ENCODE measurements around the gene SETX.

The SETX gene

GRCh38 chr9:132241840-132242620, 112.8 kb downstream of the SETX start (continued):
- TF ChIP-seq POU6F1 (CRISPR knock-in tag; IDR thresholded peaks at IDR 0.05; ENCODE audit: borderline replicate concordance, low read depth) (no peak), BACH2 (CRISPR knock-in tag; IDR thresholded peaks at IDR 0.05; ENCODE audit: borderline replicate concordance) (no peak), PPARA (CRISPR knock-in tag; IDR thresholded peaks at IDR 0.05; ENCODE audit: borderline replicate concordance) (no peak), ISL1 (CRISPR knock-in tag; IDR thresholded peaks at IDR 0.05) (no peak), GLIS3 (CRISPR knock-in tag; IDR thresholded peaks at IDR 0.05) (no peak), TOX (CRISPR knock-in tag; IDR thresholded peaks at IDR 0.05; ENCODE audit: borderline replicate concordance) (no peak), TSHZ2 (CRISPR knock-in tag; IDR thresholded peaks at IDR 0.05) (no peak), OSR1 (CRISPR knock-in tag; IDR thresholded peaks at IDR 0.05) (no peak)

- no peak for ATAC-seq
These were observed 113.3 kb downstream of the SETX start for GRCh38 chr9:132241483-132241839.

GRCh38 chr9:132240841-132241482, 113.8 kb downstream of the SETX start:
- no peak for TF ChIP-seq ZFP30 (CRISPR knock-in tag; IDR thresholded peaks at IDR 0.05)
- no peak for TF ChIP-seq PPARA (CRISPR knock-in tag; IDR thresholded peaks at IDR 0.05; ENCODE audit: borderline replicate concordance)
- no peak for TF ChIP-seq TCF4 (CRISPR knock-in tag; IDR thresholded peaks at IDR 0.05; ENCODE audit: borderline replicate concordance)
- no peak for TF ChIP-seq GLIS3 (CRISPR knock-in tag; IDR thresholded peaks at IDR 0.05)
- TF ChIP-seq ESRRG (CRISPR knock-in tag; IDR thresholded peaks at IDR 0.05) = no peak
- no peak for TF ChIP-seq ZNF70 (CRISPR knock-in tag; IDR thresholded peaks at IDR 0.05)
- ATAC-seq = peak; percentile 88

More at GRCh38 chr9:132241483-132241839, 113.3 kb downstream of the SETX start:
- TF ChIP-seq GLIS3 (CRISPR knock-in tag; IDR thresholded peaks at IDR 0.05) (0 out of 2 replicates have a peak, but pooled peaks have one; percentile 16), ZNF565 (CRISPR knock-in tag; conservative IDR thresholded peaks at IDR 0.05; ENCODE audit: low read depth) (no peak)

- TF ChIP-seq BACH2 (CRISPR knock-in tag; IDR thresholded peaks at IDR 0.05; ENCODE audit: borderline replicate concordance) = no peak
- TF ChIP-seq ARNTL (CRISPR knock-in tag; IDR thresholded peaks at IDR 0.05; ENCODE audit: borderline replicate concordance, low read depth) = no peak
- TF ChIP-seq TCF4 (CRISPR knock-in tag; IDR thresholded peaks at IDR 0.05; ENCODE audit: borderline replicate concordance) = no peak
- TF ChIP-seq ZNF8 (CRISPR knock-in tag; IDR thresholded peaks at IDR 0.05) = no peak
- TF ChIP-seq GLIS3 (CRISPR knock-in tag; IDR thresholded peaks at IDR 0.05) = no peak
- no peak for ATAC-seq
These were observed 114.6 kb downstream of the SETX start for GRCh38 chr9:132239999-132240840.

- no peak for ATAC-seq
- TF ChIP-seq PATZ1 (CRISPR knock-in tag; IDR thresholded peaks at IDR 0.05; ENCODE audit: borderline replicate concordance) (no peak), GLIS3 (CRISPR knock-in tag; IDR thresholded peaks at IDR 0.05) (no peak), CSRNP3 (CRISPR knock-in tag; IDR thresholded peaks at IDR 0.05) (no peak), ZFP3 (CRISPR knock-in tag; IDR thresholded peaks at IDR 0.05) (no peak), TSHZ2 (CRISPR knock-in tag; IDR thresholded peaks at IDR 0.05) (no peak)
These were observed 115.3 kb downstream of the SETX start for GRCh38 chr9:132239518-132239917.
